Neural cell (in vitro differentiated cells): Measurements from ENCODE around the gene FAM53A. TPM values are rescaled to one million over a fixed set of nuclear protein-coding genes. Genes with fewer than 3 reads are reported as not detected.

ENCODE experiments used
- H2AFZ ChIP-seq: fragments of 200-600, 300-800 bp; sonication (generic), shearing (Covaris generic); 2 replicates; pipeline ENCODE4 v1.6.0; 2014; ENCODE audit warnings: low read depth, mild to moderate bottlenecking, antibody characterized with exemption, low read length, moderate library complexity
- H3F3A ChIP-seq: fragments of 200-600 bp; shearing (Covaris generic); 2 replicates; pipeline ENCODE4 v1.6.1; 2016; ENCODE audit warnings: mild to moderate bottlenecking, moderate library complexity, mixed read lengths, antibody characterized with exemption, low read length; ENCODE audit not compliant: insufficient read depth, poor library complexity, severe bottlenecking
- H3K27ac ChIP-seq: fragments of 200-600, 300-800 bp; sonication (generic), shearing (Covaris generic); 2 replicates; pipeline ENCODE4 v1.5.1; 2014; ENCODE audit warnings: mild to moderate bottlenecking, low read length, moderate library complexity
- H3K27me3 ChIP-seq: fragments of 300-800, 200-600 bp; sonication (generic), shearing (Covaris generic); 2 replicates; pipeline ENCODE4 v1.6.0; 2014; ENCODE audit warnings: mild to moderate bottlenecking, low read depth, low read length, moderate library complexity; ENCODE audit not compliant: insufficient read depth
- H3K36me3 ChIP-seq: fragments of 300-800, 200-600 bp; sonication (generic), shearing (Covaris generic); 2 replicates; pipeline ENCODE4 v1.5.1; 2014; ENCODE audit warnings: mild to moderate bottlenecking, antibody characterized with exemption, low read length, moderate library complexity; ENCODE audit not compliant: insufficient read depth
- H3K4me2 ChIP-seq: fragments of 300-800, 200-600 bp; sonication (generic), shearing (Covaris generic); 2 replicates; pipeline ENCODE4 v1.6.0; 2014; ENCODE audit warnings: mild to moderate bottlenecking, low read length
- H3K4me3 ChIP-seq: fragments of 300-800, 200-600 bp; sonication (generic), shearing (Covaris generic); 2 replicates; pipeline ENCODE4 v1.5.1; 2014; ENCODE audit warnings: mild to moderate bottlenecking, low read length, moderate library complexity
- H3K79me2 ChIP-seq: fragments of 200-600 bp; shearing (Covaris generic); replicated peaks from 2 replicates; pipeline ENCODE4 v1.6.0; 2014; ENCODE audit warnings: mild to moderate bottlenecking, low read length, moderate library complexity; ENCODE audit not compliant: insufficient read depth
- H3K9ac ChIP-seq: fragments of 300-800, 200-600 bp; sonication (generic), shearing (Covaris generic); 2 replicates; pipeline ENCODE4 v1.6.1; 2016; ENCODE audit warnings: mild to moderate bottlenecking, low read length, mixed read lengths
- H3K9me2 ChIP-seq: fragments of 200-600 bp; shearing (Covaris generic); 2 replicates; pipeline ENCODE4 v1.6.1; 2016; ENCODE audit warnings: mild to moderate bottlenecking, low read length, mixed read lengths; ENCODE audit not compliant: insufficient read depth
- H3K9me3 ChIP-seq: fragments of 200-600, 300-800 bp; sonication (generic), shearing (Covaris generic); 2 replicates; pipeline ENCODE4 v1.6.1; 2016; ENCODE audit warnings: mild to moderate bottlenecking, mixed run types, low read length, moderate library complexity, mixed read lengths
- H4K20me1 ChIP-seq: fragments of 200-600 bp; shearing (Covaris generic); 2 replicates; pipeline ENCODE4 v1.6.1; 2016; ENCODE audit warnings: mild to moderate bottlenecking, mixed run types; ENCODE audit not compliant: insufficient read depth
- CTCF ChIP-seq: fragments of 450-650 bp; IDR thresholded peaks from 2 replicates; pipeline ENCODE4 v1.5.1; 2014; ENCODE audit warnings: antibody characterized with exemption, mild to moderate bottlenecking, moderate library complexity; ENCODE audit not compliant: poor library complexity, severe bottlenecking
- EP300 ChIP-seq: fragments of 450-650 bp; conservative IDR thresholded peaks from 2 replicates; pipeline ENCODE4 v1.6.1; 2014; ENCODE audit warnings: antibody characterized with exemption, mild to moderate bottlenecking, moderate library complexity; ENCODE audit not compliant: poor library complexity, severe bottlenecking
- EZH2 ChIP-seq: fragments of 200-600, 300-800 bp; shearing (Covaris generic), sonication (generic); IDR thresholded peaks from 2 replicates; pipeline ENCODE4 v1.6.1; 2014; ENCODE audit warnings: antibody characterized with exemption, low read length, borderline replicate concordance, mild to moderate bottlenecking; ENCODE audit not compliant: insufficient read depth, poor library complexity, severe bottlenecking
- MXI1 ChIP-seq: fragments of 450-650 bp; conservative IDR thresholded peaks from 2 replicates; pipeline ENCODE4 v1.6.1; 2014; ENCODE audit warnings: antibody characterized with exemption, mild to moderate bottlenecking; ENCODE audit not compliant: poor library complexity, severe bottlenecking
- POLR2AphosphoS5 ChIP-seq: IDR thresholded peaks from 2 replicates; pipeline ENCODE4 v1.6.1; 2012
- RAD21 ChIP-seq: fragments of 450-650 bp; conservative IDR thresholded peaks from 2 replicates; pipeline ENCODE4 v1.6.1; 2014; ENCODE audit warnings: antibody characterized with exemption, mild to moderate bottlenecking, moderate library complexity
- SMC3 ChIP-seq: fragments of 450-650 bp; conservative IDR thresholded peaks from 2 replicates; pipeline ENCODE4 v1.6.1; 2014; ENCODE audit warnings: antibody characterized with exemption, mild to moderate bottlenecking, moderate library complexity; ENCODE audit not compliant: poor library complexity
- TAF1 ChIP-seq: IDR thresholded peaks from 2 replicates; pipeline ENCODE4 v1.6.1; 2012; ENCODE audit warnings: low read depth
- polyA plus RNA-seq: library from polyadenylated mRNA; depleted of rRNA; stranded (reverse); fragments of >200 nt; gene quantifications from 2 replicates; pipeline ENCODE4 v1.2.3, GENCODE V29; 2014
- TF ChIP-seq, protein P1 (sequence below): IDR thresholded peaks from 2 replicates; pipeline ENCODE4 v1.6.1; 2012; ENCODE audit warnings: borderline replicate concordance

Gene FAM53A
- polyA plus RNA-seq, 1 donor from 2014 or later, result not detected

DNA sequence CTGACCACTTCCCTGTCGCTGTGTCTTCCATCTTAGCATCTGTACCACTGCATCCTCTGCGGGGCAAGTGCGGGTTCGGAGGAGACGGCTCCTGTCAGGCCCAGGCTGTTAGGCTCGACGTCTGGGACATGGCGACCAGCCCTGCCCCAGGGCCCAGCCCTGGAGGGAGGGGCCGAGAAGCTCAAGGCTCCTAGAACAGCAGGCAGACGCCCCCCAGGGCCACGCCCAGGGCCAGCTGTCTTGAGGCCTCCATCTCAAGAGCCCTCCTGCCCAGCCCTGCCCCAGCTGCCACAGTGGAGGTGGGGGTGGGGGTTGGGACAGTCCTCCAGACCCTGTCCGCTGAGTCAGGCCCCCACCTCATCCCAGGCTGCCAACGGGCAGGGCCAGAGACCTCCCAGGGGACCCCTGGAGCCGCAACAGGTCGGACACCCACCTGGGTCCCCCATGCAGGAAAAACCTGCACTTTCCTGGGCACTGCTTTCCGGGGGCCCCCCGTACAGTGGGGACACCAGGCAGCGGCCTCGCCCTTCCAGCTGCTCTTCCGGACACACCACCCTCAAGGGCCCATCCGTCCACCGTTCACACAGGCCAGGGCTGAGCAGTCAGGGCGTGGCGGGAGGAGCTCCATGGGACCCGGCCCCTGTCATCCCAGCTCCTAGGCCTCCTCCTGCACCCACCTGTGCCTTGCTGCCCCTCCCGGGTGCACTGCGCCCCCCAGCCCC, 83.1 kb downstream of the FAM53A start:
- no peaks in the 10 kb centered on the region for H4K20me1 ChIP-seq
- H2AFZ ChIP-seq, result no peak overlapping the region
- H3K4me2 ChIP-seq, result no peak overlapping the region
- no peaks in the 10 kb centered on the region for H3K36me3 ChIP-seq
- H3K27ac ChIP-seq, result no peak overlapping the region
- no peaks in the 10 kb centered on the region for H3K9me2 ChIP-seq
- no peaks in the 10 kb centered on the region for H3K9me3 ChIP-seq
- H3K79me2 ChIP-seq, result no peaks in the 10 kb centered on the region
- H3K4me3 ChIP-seq, result no peak overlapping the region
- TF ChIP-seq EP300 (no peak), SMC3 (no peak), CTCF (no peak), POLR2AphosphoS5 (no peak), MXI1 (no peak), EZH2 (no peak), TAF1 (no peak), RAD21 (no peak)
- TF ChIP-seq, protein P1, sequence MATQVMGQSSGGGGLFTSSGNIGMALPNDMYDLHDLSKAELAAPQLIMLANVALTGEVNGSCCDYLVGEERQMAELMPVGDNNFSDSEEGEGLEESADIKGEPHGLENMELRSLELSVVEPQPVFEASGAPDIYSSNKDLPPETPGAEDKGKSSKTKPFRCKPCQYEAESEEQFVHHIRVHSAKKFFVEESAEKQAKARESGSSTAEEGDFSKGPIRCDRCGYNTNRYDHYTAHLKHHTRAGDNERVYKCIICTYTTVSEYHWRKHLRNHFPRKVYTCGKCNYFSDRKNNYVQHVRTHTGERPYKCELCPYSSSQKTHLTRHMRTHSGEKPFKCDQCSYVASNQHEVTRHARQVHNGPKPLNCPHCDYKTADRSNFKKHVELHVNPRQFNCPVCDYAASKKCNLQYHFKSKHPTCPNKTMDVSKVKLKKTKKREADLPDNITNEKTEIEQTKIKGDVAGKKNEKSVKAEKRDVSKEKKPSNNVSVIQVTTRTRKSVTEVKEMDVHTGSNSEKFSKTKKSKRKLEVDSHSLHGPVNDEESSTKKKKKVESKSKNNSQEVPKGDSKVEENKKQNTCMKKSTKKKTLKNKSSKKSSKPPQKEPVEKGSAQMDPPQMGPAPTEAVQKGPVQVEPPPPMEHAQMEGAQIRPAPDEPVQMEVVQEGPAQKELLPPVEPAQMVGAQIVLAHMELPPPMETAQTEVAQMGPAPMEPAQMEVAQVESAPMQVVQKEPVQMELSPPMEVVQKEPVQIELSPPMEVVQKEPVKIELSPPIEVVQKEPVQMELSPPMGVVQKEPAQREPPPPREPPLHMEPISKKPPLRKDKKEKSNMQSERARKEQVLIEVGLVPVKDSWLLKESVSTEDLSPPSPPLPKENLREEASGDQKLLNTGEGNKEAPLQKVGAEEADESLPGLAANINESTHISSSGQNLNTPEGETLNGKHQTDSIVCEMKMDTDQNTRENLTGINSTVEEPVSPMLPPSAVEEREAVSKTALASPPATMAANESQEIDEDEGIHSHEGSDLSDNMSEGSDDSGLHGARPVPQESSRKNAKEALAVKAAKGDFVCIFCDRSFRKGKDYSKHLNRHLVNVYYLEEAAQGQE, result no peak
- no peak overlapping the region for H3K9ac ChIP-seq
- no peaks in the 10 kb centered on the region for H3K27me3 ChIP-seq
- H3F3A ChIP-seq, result no peaks in the 10 kb centered on the region

GRCh38 chr4:1600211-1600780, 83.8 kb downstream of the FAM53A start:
- Histone ChIP-seq H3K4me2 (no peak overlapping the region), H3K27me3 (no peaks in the 10 kb centered on the region)

More at GRCh38 chr4:1600211-1600780, 83.8 kb downstream of the FAM53A start:
- TF ChIP-seq, protein P1, result no peak
- no peak for TF ChIP-seq SMC3
- no peak for TF ChIP-seq EP300
- no peak for TF ChIP-seq POLR2AphosphoS5
- TF ChIP-seq EZH2, result no peak
- TF ChIP-seq CTCF, result no peak
- no peak for TF ChIP-seq RAD21
- TF ChIP-seq TAF1, result no peak
- H3K4me3 ChIP-seq, result no peak overlapping the region
- H2AFZ ChIP-seq, result no peak overlapping the region
- H3K9me2 ChIP-seq, result no peaks in the 10 kb centered on the region
- H3K9ac ChIP-seq, result no peak overlapping the region
- no peak overlapping the region for H3K27ac ChIP-seq
- no peaks in the 10 kb centered on the region for H4K20me1 ChIP-seq
- no peaks in the 10 kb centered on the region for H3K9me3 ChIP-seq
- H3K79me2 ChIP-seq, result no peaks in the 10 kb centered on the region
- no peaks in the 10 kb centered on the region for H3F3A ChIP-seq
- no peaks in the 10 kb centered on the region for H3K36me3 ChIP-seq
